Esophagus muscularis mucosa (tissue), 4 donors: Measurements from ENCODE around the gene CEP43.

ENCODE experiments used
- CTCF ChIP-seq, 3 experiments: fragments of 200-600 bp in 2 of 3; fragments of 450-650 bp in 1 of 3; sonication (generic) in 2 of 3; IDR thresholded peaks; one replicate each; pipeline ENCODE4 v1.5.1; 2017 to 2019; ENCODE audit warnings: antibody characterized with exemption in 3 of 3, mild to moderate bottlenecking in 2 of 3, moderate library complexity in 1 of 3
- EP300 ChIP-seq: sonication (generic); formaldehyde crosslinking; IDR thresholded peaks from one replicate; pipeline ENCODE4 v1.6.1; 2017; ENCODE audit warnings: antibody characterized with exemption
- POLR2A ChIP-seq: fragments of 450-650 bp; IDR thresholded peaks from one replicate; pipeline ENCODE4 v1.6.1; 2017; ENCODE audit warnings: antibody characterized with exemption, moderate library complexity, mild to moderate bottlenecking, low read depth
- POLR2AphosphoS5 ChIP-seq, 2 donors: sonication (generic); formaldehyde crosslinking; IDR thresholded peaks; one replicate each; pipeline ENCODE4 v1.6.1; 2017; ENCODE audit warnings: antibody characterized with exemption in 2 of 2

GRCh38 chr6:166954118-166954713 is 45.0 kb upstream of the CEP43 start:
- TF ChIP-seq CTCF (IDR thresholded peaks at IDR 0.05) (no peak), POLR2A (no peak), EP300 (no peak), POLR2AphosphoS5 (IDR thresholded peaks at IDR 0.05) (no peak)
